HG02678 (cell line): ENCODE results near the gene ENOX1.

Experiments used
- ATAC-seq: cut with Tn5 transposase; IDR thresholded peaks from one replicate; pipeline ENCODE4 v1.9.1; 2021; ENCODE audit warnings: mild to moderate bottlenecking, moderate library complexity; ENCODE audit not compliant: unreplicated experiment

ENOX1 gene

GRCh38 chr13:43744261-43745031 lies 42.3 kb downstream of the ENOX1 start:
- ATAC-seq, result no peak

- ATAC-seq, result no peak
Observed at GRCh38 chr13:43742911-43743310, 43.9 kb downstream of the ENOX1 start.

- no peak for ATAC-seq
Observed at GRCh38 chr13:43737392-43737923, 49.3 kb downstream of the ENOX1 start.

- ATAC-seq, result no peak
Observed at GRCh38 chr13:43732726-43733125, 54.0 kb downstream of the ENOX1 start.

GRCh38 chr13:43731296-43731695 lies 55.5 kb downstream of the ENOX1 start:
- no peak for ATAC-seq

- ATAC-seq, result no peak
Observed at GRCh38 chr13:43730642-43731041, 56.1 kb downstream of the ENOX1 start.

- no peak for ATAC-seq
Observed at GRCh38 chr13:43728421-43728820, 58.4 kb downstream of the ENOX1 start.

GRCh38 chr13:43727856-43728255 lies 58.9 kb downstream of the ENOX1 start:
- ATAC-seq, result no peak

GRCh38 chr13:43725460-43725859 lies 61.3 kb downstream of the ENOX1 start:
- no peak for ATAC-seq

GRCh38 chr13:43720780-43721397 lies 65.9 kb downstream of the ENOX1 start:
- ATAC-seq, result no peak

- no peak for ATAC-seq
Observed at GRCh38 chr13:43698758-43699157, 88.0 kb downstream of the ENOX1 start.

GRCh38 chr13:43698009-43698408 lies 88.8 kb downstream of the ENOX1 start:
- ATAC-seq, result no peak

GRCh38 chr13:43697323-43697722 lies 89.4 kb downstream of the ENOX1 start:
- no peak for ATAC-seq

- ATAC-seq, result no peak
Observed at GRCh38 chr13:43694146-43694664, 92.6 kb downstream of the ENOX1 start.

GRCh38 chr13:43693639-43694038 lies 93.1 kb downstream of the ENOX1 start:
- no peak for ATAC-seq

GRCh38 chr13:43688227-43688907 lies 98.4 kb downstream of the ENOX1 start:
- no peak for ATAC-seq

GRCh38 chr13:43687038-43687437 lies 99.7 kb downstream of the ENOX1 start:
- no peak for ATAC-seq

GRCh38 chr13:43686557-43686956 lies 100.2 kb downstream of the ENOX1 start:
- no peak for ATAC-seq

- ATAC-seq, result no peak
Observed at GRCh38 chr13:43684963-43685725, 101.6 kb downstream of the ENOX1 start.

GRCh38 chr13:43682701-43683100 lies 104.1 kb downstream of the ENOX1 start:
- no peak for ATAC-seq

- ATAC-seq, result peak; percentile 96
Observed at GRCh38 chr13:43676320-43676719, 110.5 kb downstream of the ENOX1 start.
